Activated CD4-positive, alpha-beta T cell treated with anti-CD3 and anti-CD28 coated beads for 48 hours (primary cell): ENCODE measurements around the gene INSRR.
A peak's percentile ranks its signal among the peaks of the same experiment; 100 is the strongest.

ENCODE experiments used
- DNase-seq: peaks from one replicate; pipeline ENCODE4 v3.0.0-alpha.2; 2020

Gene INSRR

DNA sequence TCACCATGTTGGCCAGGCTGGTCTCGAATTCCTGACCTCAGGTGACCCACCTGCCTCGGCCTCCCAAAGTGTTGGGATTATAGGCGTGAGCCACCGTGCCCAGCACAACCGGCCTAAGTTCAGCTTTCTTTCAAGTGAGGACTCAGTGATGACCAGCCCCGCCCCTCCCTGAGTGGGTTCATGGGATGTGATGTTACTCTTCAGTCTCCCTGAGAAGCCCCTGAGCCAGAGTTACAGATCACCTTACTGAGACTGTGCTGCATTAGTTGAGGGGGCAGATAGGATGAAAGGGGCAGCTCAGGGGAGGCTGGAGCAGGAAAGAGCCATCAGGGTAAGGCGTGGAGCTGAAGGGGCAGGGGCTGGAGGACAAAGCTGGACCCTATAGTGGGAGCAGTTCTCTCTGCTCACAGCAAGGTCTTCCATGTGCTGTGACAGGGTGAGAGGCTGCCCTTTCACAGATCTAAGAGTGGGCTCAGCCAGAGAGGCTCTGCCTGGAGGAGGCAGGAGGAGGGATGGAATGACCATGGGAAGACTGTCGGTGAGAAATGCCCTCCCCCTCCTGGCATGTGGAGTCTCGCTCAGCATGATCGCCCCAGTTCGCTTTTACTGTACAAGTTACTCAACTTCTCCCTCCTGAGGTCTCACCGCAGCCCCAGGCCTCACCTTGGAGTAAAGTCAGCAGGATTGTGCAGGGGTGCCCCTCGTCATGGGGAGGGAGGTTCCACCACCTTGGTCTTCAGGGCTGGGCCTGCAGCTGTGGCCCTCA, 55.6 kb downstream of the INSRR start:
- DNase-seq, result no peak

DNA sequence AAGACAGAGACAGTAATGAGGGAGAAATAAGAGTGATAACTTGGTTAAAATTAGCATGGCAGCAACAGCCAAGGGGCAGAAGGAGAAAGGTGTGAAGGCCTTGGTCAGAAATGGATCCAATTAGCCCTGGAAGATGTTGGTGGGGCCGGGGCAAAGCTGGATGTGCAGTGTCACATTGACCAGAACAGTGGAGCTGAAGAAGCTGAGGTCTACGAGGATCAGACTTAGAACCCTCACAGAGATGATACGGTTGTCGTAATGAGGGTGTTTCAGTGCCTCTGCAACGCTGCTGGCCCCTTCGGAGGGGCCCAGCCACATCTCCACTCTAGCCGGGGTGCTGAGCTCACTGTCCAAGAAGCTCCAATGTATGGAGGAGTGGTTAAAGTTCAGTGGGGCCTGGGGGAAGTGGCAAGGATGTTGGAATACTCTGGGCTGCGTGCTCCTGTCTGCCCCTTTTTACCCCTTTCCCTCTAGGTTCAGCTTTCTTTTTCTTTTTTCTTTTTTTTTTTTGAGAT, 56.4 kb downstream of the INSRR start:
- DNase-seq, result no peak

DNA sequence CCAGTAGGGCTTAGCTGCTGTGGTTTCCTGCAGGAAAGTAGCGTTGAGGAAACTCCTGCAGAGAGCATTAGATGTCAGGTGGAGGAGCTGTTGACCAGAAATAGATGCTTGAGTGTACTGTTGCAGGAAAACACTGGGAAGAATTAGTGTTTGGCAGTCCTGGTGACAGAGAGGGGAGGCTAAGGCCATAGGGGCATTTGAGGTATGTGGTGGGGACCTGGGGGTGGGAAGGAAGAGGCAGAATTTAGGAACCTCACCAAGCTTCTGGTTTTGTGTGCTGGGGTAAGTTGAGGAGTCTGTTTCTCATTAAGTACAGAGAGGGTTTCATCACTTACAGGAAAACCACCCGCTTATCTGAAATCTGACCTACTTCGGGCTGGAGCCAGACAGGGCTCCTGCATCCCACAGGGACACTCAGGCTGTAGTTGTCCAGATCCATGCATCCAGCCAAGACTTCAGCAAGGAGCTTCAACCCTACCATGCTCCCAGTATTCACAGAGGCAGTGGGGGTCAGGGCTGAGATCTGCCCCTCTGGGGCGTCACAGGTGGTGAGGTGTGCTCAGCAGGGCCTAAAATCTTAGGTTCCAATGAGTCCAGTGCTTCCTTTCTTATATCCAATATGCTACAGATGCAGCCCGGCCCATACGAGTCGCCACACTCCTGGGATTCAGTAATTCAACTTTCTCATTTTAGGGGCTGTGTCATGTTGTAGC, 57.4 kb downstream of the INSRR start:
- DNase-seq, result no peak

DNA sequence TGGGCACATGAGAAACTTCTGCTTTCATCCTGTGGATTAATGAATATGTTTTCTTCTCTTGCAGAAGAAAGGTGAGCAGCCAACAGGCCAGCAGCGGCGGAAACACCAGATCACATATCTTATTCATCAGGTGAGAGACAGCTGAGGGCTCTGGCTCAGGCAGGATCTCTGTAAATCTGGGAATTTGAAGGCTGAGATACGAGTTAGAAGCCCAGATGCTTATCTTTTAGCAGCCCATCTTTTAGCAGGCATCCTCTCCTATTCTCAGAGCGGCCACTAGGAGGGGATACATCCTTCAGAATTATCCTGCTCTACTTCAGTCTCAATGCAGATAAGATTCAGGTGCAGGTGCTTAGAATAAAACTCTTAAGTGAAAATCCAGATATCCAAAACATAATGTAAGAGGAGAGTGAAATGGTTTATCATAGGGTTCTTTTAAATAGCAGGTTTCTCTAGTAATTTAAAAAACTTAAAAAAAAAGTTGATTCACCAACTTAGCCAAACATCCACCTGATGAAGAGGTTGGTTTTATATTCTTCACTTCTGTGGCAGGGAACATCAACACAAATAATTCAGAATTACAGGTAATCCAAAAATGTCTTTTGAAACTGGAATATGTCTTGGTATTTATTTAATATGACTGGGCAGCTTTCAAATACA, 61.6 kb downstream of the INSRR start:
- DNase-seq, result peak; percentile 70

DNA sequence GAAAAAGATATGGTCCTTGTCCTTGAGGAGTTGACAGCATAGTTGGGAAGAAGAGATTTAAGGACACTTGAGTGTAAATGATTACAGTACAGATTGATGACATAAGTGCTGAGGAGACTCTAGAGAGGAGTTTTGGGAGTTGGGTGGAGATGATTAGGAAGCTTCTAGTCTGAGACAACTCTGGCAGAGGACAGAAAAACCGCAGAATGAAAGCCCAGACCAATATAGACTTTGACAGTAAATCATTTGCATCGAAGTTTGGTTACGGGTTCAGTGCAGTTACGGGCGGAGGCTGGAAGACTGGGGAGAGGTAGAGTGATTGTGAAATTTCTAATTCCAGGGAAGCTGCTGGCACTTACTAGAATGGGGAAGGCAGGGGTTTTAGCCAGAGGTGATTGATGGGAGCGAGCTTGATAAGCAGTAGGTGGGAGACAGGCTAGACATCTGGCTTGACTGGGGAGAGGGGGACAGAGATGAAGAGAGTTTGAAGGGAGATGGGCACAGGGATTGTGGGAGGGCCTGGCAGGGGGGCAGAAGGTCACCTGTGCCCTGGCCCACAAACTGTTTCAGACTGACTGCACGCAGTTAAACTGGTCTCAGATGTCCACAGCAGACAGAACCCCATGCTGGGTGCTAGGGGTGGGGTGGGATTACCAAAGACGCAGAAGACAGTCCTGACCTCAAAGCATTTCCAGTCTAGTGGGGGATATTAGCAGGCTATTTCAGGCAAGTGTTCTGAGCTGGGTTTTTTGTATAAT, 62.4 kb downstream of the INSRR start:
- no peak for DNase-seq

DNA sequence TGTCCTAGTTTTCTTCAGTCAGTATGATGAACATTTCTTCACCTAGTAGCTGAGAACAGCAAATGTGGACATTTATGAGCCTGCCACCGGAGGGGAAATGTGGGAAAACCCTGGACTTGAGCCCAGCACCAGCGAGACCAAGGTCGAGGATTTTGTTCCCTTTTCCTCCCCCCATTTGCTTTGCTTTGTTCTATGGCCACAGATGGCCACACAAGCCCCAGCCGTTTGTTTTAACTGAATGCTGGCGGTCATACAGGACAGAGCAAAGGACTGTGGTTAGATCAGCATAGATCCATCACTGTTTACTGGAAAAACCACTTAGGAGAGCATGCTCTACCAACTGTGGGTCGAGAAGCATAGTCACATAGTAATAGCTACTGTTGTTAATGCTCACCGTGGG, 63.1 kb downstream of the INSRR start:
- no peak for DNase-seq

DNA sequence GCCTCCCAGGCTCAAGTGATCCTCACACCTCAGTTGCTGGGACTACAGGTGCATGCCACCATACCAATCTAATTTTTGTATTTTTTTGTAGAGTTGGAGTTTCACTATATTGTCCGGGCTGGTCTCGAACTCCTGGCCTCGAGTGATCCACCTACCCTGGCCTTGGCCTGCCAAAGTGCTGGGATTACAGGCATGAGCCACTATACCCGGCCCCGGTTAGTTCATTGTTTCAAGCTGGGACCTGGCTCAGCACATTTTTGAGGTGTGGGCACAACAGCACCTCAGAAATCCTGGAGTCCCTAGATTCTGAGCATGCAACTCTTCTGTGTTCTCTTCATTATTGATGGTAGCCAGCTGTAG, 63.6 kb downstream of the INSRR start:
- DNase-seq, result no peak

DNA sequence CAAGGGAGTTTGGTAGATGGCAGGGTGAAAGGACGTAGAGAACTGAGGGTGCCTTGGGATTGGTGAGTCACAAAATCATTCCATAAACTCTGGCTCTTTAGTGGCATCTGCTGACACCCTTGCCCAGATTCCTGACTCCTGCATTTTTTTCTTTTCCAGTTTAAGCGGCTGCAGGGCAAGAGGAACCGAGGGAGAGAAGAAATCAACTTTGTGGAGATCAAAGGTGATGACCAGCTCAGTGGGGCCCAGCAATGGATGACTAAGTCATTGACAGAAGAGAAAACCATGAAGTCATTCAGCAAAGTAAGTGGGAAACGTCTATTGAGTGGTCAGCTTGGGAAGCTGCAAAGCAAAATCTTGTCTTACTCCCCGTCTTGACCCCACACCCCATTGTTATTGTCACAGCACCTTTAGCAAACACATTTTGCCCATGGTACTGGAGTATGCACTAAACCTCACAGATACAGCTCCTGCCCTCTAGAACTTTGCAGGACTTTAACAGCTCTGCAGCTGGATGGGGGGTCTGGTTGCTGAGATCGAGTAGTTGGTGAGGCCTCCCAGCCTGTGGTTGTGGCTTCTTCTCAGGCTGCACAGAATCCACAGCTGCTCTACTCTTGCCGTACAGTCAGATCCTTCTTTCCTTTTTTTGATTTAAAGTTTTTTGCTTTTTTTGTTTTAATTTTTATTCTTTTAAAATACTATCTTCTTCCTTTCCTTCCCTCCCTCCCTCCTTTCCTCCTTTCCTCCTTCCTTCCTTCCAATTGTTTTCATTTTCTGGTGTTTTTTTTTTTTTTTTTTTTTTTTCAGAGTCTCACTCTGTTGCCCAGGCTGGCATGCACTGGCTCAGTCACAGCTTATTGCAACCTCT, 64.2 kb downstream of the INSRR start:
- no peak for DNase-seq
